Measurements from ENCODE around the gene SNX33.
A peak's percentile ranks its signal among the peaks of the same experiment; 100 is the strongest.
"Not testable (repeated sequence)": the region's sequence is repeated elsewhere in the genome, so short reads cannot be mapped to it uniquely, and the experiment has no call there.

The SNX33 gene

DNA sequence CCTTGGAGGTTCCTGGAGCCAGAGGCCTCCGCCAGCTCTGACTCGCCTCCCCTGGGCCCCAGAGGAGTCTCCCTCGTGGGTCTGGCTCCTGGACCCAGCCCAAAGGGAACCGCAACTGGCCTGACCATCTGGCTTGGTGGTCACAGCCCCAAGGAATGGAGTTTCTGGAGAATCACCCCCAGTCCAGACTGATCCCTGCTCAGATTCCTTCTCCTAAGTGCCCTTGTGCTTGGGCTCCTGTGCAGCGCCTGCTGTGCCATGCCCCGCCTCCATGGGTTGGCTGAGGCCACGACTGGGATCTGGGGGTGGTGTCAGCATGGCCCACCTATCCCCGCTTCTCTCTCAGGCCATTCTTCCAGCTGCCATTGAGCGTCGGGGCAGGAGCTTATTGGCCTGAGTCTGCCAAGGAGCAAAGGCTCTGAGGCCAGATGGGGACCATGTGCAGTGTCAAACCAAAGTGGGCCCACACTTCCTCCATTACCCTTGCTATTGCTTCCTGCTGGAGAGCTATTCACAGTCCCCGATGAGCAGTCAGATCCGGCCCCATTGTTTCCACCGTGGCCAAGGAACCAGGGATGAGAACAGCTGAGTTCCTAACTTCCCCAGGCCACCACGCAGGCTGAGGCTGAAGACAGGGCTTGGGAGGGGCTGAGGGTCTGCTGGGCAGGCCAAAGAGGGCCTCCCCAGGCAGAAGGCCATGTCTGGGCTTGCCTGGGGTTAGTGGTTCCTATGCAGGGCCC is 46.0 kb downstream of the SNX33 start:
- H3K9me3 ChIP-seq (ENCODE audit: control insufficient read depth, insufficient read depth, low read length): no peaks in the 10 kb centered on the region
- no peak overlapping the region for H3K4me3 ChIP-seq (ENCODE audit: low read depth, low read length)
- peak overlapping the region; percentile 4 for H3K9ac ChIP-seq (ENCODE audit: low read depth, low read length)
- peaks cover 5% of the 10 kb centered on the region for H3K4me1 ChIP-seq (ENCODE audit: control insufficient read depth, insufficient read depth, low read length)
- H3K27me3 ChIP-seq (ENCODE audit: control insufficient read depth, insufficient read depth, low read length): no peaks in the 10 kb centered on the region
- H3K36me3 ChIP-seq (ENCODE audit: control insufficient read depth, insufficient read depth, low read length): no peaks in the 10 kb centered on the region

DNA sequence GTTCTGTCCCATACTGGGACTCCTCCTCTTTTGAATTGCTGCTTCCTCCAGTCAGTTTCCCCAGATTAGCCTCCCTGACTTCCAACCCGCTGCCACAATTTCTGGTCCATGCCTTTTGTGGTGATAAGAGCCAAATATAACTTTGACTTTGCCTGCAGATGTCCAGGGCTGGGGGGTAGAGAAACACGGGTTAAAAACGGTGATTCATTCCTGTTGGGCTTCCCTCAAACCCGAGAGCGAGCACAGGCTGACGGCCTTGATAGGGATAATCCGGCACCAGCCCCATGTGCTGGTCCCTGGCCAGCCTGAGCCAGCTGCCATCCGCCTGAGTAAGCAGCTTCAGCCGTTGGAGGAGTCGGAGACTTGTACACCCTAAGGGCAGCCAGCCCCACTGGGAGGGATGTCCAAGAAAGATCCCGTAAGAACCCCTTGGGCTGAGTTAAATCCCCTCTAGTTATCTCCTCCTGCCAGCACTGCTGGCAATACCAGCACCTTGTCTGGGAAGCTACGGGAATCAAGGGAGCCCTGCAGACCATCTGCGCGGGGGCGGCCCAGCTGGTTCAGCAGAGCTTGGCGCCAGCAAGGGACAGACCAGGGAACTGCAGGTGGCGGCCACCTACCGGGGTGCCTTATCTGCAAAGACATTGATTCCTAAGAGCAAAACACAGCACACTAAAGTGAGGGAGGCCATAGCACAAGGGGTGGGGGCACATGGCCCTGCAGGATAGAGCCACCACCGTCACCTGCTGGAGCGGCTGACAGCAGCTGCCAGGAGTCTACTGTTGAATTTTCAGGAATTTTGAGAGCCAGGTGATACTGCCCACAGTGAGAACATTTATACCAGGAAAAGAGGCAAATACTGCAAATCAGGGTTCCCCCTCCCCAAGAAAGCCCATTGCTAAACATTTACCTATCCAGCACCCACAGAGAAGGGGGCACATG is 46.8 kb downstream of the SNX33 start:
- H3K36me3 ChIP-seq (ENCODE audit: control insufficient read depth, insufficient read depth, low read length): no peaks in the 10 kb centered on the region
- H3K4me3 ChIP-seq (ENCODE audit: low read depth, low read length): no peak overlapping the region
- H3K9me3 ChIP-seq (ENCODE audit: control insufficient read depth, insufficient read depth, low read length): no peaks in the 10 kb centered on the region
- peaks cover 5% of the 10 kb centered on the region for H3K4me1 ChIP-seq (ENCODE audit: control insufficient read depth, insufficient read depth, low read length)
- peak overlapping the region; percentile 29 for H3K9ac ChIP-seq (ENCODE audit: low read depth, low read length)
- no peaks in the 10 kb centered on the region for H3K27me3 ChIP-seq (ENCODE audit: control insufficient read depth, insufficient read depth, low read length)

DNA sequence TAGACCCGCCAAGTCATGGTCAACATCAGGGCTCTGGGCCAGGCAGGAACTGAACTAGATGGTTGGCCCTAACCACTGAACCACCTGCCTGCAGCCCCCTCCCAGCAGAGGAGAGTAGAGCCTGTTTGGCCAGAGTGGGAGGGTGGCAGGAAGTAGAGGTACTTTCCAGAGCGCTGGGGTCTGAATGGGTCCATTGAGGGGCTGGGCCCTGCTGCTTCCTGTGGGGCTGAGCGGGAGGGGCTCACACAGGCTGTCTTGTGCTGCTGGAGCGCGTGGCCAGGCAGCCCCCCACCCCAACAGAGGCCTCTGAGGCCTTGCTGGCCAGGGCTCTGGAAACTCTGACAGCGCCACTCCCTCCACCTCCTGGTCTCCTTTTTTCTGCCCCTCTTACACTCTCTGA is 47.5 kb downstream of the SNX33 start:
- H3K36me3 ChIP-seq (ENCODE audit: control insufficient read depth, insufficient read depth, low read length): no peaks in the 10 kb centered on the region
- no peak overlapping the region for H3K9ac ChIP-seq (ENCODE audit: low read depth, low read length)
- H3K27me3 ChIP-seq (ENCODE audit: control insufficient read depth, insufficient read depth, low read length): no peaks in the 10 kb centered on the region
- peaks cover 5% of the 10 kb centered on the region for H3K4me1 ChIP-seq (ENCODE audit: control insufficient read depth, insufficient read depth, low read length)
- H3K9me3 ChIP-seq (ENCODE audit: control insufficient read depth, insufficient read depth, low read length): no peaks in the 10 kb centered on the region
- H3K4me3 ChIP-seq (ENCODE audit: low read depth, low read length): no peak overlapping the region

DNA sequence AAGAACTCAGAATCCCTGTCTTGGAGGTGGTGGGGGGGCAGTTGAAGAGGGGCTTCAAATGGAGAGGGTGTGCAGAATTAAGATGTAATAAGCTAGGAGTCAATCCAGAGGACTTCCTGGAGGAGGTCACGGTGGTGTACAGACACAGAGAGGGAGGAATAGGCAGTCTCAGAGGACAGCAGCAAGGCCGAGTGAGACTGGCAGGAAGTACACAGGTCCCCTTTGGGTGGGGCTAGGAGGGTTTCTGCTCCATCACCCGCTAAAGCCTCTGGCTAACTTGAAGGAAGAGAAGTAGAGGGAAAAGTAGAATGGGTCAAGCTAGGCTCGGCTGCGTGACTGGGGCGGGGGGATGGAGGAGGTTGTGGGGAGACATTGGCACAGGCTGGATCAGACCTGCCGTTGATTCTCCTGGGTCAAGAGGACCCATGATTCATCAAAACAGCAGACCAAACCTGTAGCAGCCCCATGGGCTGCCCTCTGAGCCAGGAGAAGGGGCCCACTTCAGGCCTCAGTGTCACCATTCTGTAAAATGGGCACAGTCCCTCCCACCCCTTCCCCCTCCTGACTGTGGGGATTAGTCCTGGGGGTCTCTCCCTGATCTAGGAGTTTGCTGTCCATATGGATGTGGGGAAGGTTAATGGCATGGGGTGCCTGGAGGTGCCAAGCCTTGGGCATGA is 48.1 kb downstream of the SNX33 start:
- Histone ChIP-seq H3K27me3 (ENCODE audit: control insufficient read depth, insufficient read depth, low read length) (no peaks in the 10 kb centered on the region), H3K4me1 (ENCODE audit: control insufficient read depth, insufficient read depth, low read length) (peaks cover 5% of the 10 kb centered on the region), H3K9ac (ENCODE audit: low read depth, low read length) (peak overlapping the region; percentile 37), H3K36me3 (ENCODE audit: control insufficient read depth, insufficient read depth, low read length) (no peaks in the 10 kb centered on the region), H3K9me3 (ENCODE audit: control insufficient read depth, insufficient read depth, low read length) (no peaks in the 10 kb centered on the region), H3K4me3 (ENCODE audit: low read depth, low read length) (no peak overlapping the region)

DNA sequence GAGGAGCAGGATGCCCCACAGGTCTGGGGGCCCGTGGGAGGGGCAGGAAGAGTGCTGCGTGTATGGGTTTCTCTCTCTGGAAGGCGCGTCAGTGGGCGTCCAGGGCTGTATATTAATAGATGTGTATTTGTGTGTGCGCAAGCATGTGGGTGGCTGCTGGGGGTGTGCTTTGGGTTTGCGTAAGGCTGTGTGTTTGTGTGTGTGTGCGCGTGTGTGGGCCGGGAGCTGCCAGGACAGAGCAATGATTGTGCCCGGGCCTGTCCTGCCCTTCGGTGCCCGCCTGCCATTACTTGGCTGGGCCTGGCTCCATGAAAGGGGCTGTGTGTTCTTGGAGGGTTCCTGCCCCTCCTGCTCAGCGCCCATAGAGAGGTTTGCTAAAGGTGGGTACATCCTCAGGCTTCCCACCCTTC is 48.6 kb downstream of the SNX33 start:
- Histone ChIP-seq H3K27me3 (ENCODE audit: control insufficient read depth, insufficient read depth, low read length) (no peaks in the 10 kb centered on the region), H3K36me3 (ENCODE audit: control insufficient read depth, insufficient read depth, low read length) (no peaks in the 10 kb centered on the region), H3K4me1 (ENCODE audit: control insufficient read depth, insufficient read depth, low read length) (peaks cover 5% of the 10 kb centered on the region), H3K9me3 (ENCODE audit: control insufficient read depth, insufficient read depth, low read length) (no peaks in the 10 kb centered on the region), H3K4me3 (ENCODE audit: low read depth, low read length) (no peak overlapping the region), H3K9ac (ENCODE audit: low read depth, low read length) (no peak overlapping the region)

DNA sequence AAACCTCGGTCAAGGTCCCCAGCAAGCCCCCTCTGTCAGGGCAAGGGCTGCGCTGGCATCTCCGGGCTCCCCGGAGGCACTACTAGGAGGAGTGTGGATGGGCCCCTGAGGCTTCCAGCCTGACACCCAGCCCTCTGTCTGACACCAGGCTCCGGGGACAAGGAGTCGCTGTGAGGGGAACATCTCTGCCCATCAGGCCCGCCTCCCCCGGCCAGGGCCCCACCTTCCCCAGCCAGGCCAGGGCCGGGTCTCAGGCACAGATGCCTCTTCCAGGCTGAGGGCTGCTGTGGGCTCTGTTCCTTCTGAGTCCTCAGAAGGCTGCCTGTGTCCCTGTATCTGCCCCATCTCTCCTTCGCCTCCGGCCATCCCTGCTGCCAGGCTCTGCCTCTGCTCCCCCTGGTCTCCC is 49.1 kb downstream of the SNX33 start:
- H3K9ac ChIP-seq (ENCODE audit: low read depth, low read length): no peak overlapping the region
- no peaks in the 10 kb centered on the region for H3K9me3 ChIP-seq (ENCODE audit: control insufficient read depth, insufficient read depth, low read length)
- H3K36me3 ChIP-seq (ENCODE audit: control insufficient read depth, insufficient read depth, low read length): no peaks in the 10 kb centered on the region
- no peaks in the 10 kb centered on the region for H3K27me3 ChIP-seq (ENCODE audit: control insufficient read depth, insufficient read depth, low read length)
- no peak overlapping the region for H3K4me3 ChIP-seq (ENCODE audit: low read depth, low read length)
- H3K4me1 ChIP-seq (ENCODE audit: control insufficient read depth, insufficient read depth, low read length): peaks cover 5% of the 10 kb centered on the region

DNA sequence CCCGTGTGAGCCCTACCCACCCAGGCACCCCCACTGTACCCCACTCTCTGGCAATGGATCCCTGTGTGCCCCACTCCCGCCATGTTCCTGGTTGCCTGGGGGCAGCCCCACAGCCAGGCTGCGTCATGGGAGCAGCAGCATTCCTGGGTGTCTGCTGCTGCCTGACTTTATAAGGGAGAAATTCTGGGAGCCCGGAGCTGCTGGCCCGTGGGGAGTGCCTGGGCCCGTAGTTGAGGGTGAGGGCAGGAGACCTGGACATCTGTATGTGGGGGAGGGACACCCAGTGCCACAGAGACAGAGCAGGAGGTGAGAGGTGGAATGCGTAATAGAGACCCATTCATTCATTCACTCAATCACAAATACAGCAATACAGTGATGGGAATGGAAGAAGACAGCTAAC is 49.8 kb downstream of the SNX33 start:
- no peak overlapping the region for H3K4me3 ChIP-seq (ENCODE audit: low read depth, low read length)
- no peaks in the 10 kb centered on the region for H3K36me3 ChIP-seq (ENCODE audit: control insufficient read depth, insufficient read depth, low read length)
- no peaks in the 10 kb centered on the region for H3K27me3 ChIP-seq (ENCODE audit: control insufficient read depth, insufficient read depth, low read length)
- peaks cover 5% of the 10 kb centered on the region for H3K4me1 ChIP-seq (ENCODE audit: control insufficient read depth, insufficient read depth, low read length)
- no peaks in the 10 kb centered on the region for H3K9me3 ChIP-seq (ENCODE audit: control insufficient read depth, insufficient read depth, low read length)
- H3K9ac ChIP-seq (ENCODE audit: low read depth, low read length): no peak overlapping the region

DNA sequence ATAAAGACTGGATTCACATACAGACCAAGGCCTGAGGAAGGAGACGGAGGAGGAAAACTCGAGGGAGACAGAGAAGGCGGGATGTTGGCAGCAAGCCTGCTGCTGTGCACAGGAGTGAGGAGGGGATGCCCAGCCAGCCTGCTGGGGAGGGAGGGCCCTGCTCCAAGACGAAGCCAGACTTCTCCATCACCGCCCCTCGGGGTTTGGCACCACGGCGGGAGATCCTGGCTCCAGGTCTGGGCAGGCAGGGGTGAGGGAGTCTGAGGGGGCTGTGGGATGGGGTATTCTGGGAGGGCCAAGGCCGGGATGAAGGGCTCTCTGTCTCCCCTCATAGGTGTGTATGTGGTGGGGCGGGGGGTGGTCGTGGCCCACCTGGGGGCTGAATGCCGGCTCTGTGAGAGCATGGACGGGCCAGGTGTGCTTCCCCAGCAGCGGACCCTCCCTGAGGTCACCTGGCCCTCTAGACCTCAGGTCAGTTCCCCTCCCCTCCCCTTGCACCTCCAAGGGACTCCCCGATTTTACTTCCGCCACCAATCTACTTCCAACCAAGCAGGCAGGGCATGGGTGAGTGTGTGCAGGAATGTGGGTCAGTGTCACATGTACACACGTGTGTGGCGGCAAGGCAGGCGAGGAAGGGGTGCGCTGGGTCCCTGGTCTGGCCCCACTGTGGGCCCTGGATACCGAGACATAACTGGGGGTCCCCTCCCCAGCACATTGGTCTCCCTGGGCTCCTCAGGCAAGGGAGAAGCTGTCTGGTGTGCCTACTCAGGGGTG is 50.4 kb downstream of the SNX33 start:
- not testable (repeated sequence) for H3K4me1 ChIP-seq (ENCODE audit: control insufficient read depth, insufficient read depth, low read length); H3K36me3 ChIP-seq (ENCODE audit: control insufficient read depth, insufficient read depth, low read length); H3K9ac ChIP-seq (ENCODE audit: low read depth, low read length); H3K4me3 ChIP-seq (ENCODE audit: low read depth, low read length); H3K27me3 ChIP-seq (ENCODE audit: control insufficient read depth, insufficient read depth, low read length); H3K9me3 ChIP-seq (ENCODE audit: control insufficient read depth, insufficient read depth, low read length)

DNA sequence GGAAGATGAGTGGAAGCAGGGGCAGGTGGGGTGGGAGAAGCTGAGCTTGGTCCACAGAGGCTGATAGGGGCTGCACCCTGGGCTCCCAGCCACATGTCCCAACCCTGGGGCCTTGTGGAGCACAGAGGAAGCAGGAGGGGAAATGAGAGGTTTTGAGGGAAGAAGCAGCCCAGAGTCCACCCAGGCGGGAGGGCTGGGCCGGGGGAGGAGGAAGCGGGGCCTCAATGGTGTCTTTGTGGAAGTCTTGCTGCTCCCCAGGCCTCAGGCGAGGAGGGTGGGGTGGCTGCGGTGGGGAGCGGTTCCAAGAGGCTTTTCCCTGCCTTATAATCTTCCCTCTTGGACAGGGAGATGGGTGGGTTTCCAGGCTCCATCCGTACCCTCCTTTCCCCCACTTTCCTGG is 51.8 kb downstream of the SNX33 start:
- H3K36me3 ChIP-seq (ENCODE audit: control insufficient read depth, insufficient read depth, low read length); H3K27me3 ChIP-seq (ENCODE audit: control insufficient read depth, insufficient read depth, low read length); H3K9me3 ChIP-seq (ENCODE audit: control insufficient read depth, insufficient read depth, low read length); H3K4me1 ChIP-seq (ENCODE audit: control insufficient read depth, insufficient read depth, low read length); H3K4me3 ChIP-seq (ENCODE audit: low read depth, low read length); H3K9ac ChIP-seq (ENCODE audit: low read depth, low read length): not testable (repeated sequence)

DNA sequence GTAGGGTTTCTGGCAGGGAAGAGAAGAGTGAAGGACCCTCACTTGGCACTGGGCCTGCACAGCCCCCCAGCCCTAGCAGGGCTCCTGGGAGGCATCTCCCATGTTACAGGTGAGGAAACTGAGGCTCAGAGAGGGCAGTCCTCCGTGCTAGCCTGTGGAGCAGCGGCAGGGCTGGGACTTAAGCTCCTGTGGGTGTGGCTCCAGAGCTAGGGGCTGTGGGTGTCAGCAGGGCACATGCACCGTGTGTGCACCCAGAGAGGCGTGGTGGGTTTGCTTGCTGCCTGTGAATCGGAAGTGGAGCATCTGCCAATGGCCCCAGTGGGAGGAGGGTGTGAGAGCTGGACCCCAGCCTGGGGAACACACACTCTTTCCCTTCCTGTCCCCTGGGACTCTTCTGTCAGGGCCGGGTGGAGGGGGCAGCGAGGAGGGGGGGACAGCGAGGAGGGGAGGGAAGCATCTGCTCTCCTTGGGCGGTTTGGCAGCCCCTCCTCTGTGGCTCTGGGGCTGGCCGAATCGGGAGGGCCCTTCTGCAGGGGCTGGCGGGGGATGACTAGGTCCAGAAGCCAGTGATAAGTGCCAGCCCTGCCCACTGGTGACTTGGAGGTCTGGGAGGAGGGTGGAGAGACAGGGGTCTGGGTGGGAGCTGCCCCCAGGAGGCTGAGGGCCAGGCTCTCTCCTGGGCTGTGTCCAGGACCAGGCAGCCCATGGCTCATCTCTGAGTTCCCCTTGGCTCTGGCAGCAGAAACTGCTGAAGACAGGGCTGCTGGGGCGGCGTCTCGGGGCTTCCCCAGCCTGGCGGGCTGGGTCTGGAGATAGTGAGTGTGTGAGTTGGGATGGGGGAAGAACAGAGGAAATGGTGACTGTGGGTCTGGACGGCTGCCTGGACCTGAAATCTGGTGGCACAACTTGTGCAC is 52.5 kb downstream of the SNX33 start:
- H3K4me3 ChIP-seq (ENCODE audit: low read depth, low read length); H3K4me1 ChIP-seq (ENCODE audit: control insufficient read depth, insufficient read depth, low read length); H3K9me3 ChIP-seq (ENCODE audit: control insufficient read depth, insufficient read depth, low read length); H3K27me3 ChIP-seq (ENCODE audit: control insufficient read depth, insufficient read depth, low read length); H3K36me3 ChIP-seq (ENCODE audit: control insufficient read depth, insufficient read depth, low read length); H3K9ac ChIP-seq (ENCODE audit: low read depth, low read length): not testable (repeated sequence)
